ENCODE data around the gene SHMT2.

Gene SHMT2

GRCh38 chr12:57196439-57196838 is 33.1 kb upstream of the SHMT2 start:
- no peaks in the 10 kb centered on the region for H3K36me3 ChIP-seq (ENCODE audit: control insufficient read depth, insufficient read depth, low read length)
- H3K27me3 ChIP-seq (replicated peaks; ENCODE audit: control insufficient read depth, insufficient read depth, low read length, poor library complexity, severe bottlenecking), result no peaks in the 10 kb centered on the region
- no peak overlapping the region for H3K27ac ChIP-seq (ENCODE audit: insufficient read depth, low read length, poor library complexity, severe bottlenecking)
- DNase-seq, result no peak
- no peaks in the 10 kb centered on the region for H3K4me1 ChIP-seq (ENCODE audit: control insufficient read depth, insufficient read depth, low read length, poor library complexity, severe bottlenecking)
- H3K9me3 ChIP-seq (ENCODE audit: control insufficient read depth, low read length), result no peaks in the 10 kb centered on the region
- no peak overlapping the region for H3K4me3 ChIP-seq (ENCODE audit: insufficient read depth, low read depth, low read length, poor library complexity, severe bottlenecking)

- Histone ChIP-seq H3K27me3 (replicated peaks; ENCODE audit: control insufficient read depth, insufficient read depth, low read length, poor library complexity, severe bottlenecking) (no peaks in the 10 kb centered on the region), H3K4me3 (ENCODE audit: insufficient read depth, low read depth, low read length, poor library complexity, severe bottlenecking) (no peak overlapping the region), H3K4me1 (ENCODE audit: control insufficient read depth, insufficient read depth, low read length, poor library complexity, severe bottlenecking) (no peaks in the 10 kb centered on the region), H3K9me3 (ENCODE audit: control insufficient read depth, low read length) (no peaks in the 10 kb centered on the region), H3K27ac (ENCODE audit: insufficient read depth, low read length, poor library complexity, severe bottlenecking) (no peak overlapping the region), H3K36me3 (ENCODE audit: control insufficient read depth, insufficient read depth, low read length) (no peaks in the 10 kb centered on the region)
- no peak for DNase-seq
Observed at GRCh38 chr12:57196956-57197355, 32.6 kb upstream of the SHMT2 start.

DNA sequence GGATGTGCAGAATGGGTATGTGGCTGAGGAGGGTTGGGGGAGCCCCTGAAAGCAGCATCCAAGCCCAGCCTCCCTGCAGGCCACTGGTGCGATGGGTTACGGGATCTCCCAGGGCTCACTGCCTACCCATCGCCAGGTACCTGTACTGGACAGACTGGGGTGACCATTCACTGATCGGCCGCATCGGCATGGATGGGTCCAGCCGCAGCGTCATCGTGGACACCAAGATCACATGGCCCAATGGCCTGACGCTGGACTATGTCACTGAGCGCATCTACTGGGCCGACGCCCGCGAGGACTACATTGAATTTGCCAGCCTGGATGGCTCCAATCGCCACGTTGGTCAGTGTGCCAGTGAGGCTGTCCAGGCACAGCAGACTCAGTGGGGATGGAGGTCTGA is 31.2 kb upstream of the SHMT2 start:
- H3K27ac ChIP-seq (ENCODE audit: insufficient read depth, low read length, poor library complexity, severe bottlenecking), result no peak overlapping the region
- no peaks in the 10 kb centered on the region for H3K4me1 ChIP-seq (ENCODE audit: control insufficient read depth, insufficient read depth, low read length, poor library complexity, severe bottlenecking)
- H3K36me3 ChIP-seq (ENCODE audit: control insufficient read depth, insufficient read depth, low read length), result no peaks in the 10 kb centered on the region
- no peaks in the 10 kb centered on the region for H3K27me3 ChIP-seq (replicated peaks; ENCODE audit: control insufficient read depth, insufficient read depth, low read length, poor library complexity, severe bottlenecking)
- no peaks in the 10 kb centered on the region for H3K9me3 ChIP-seq (ENCODE audit: control insufficient read depth, low read length)
- H3K4me3 ChIP-seq (ENCODE audit: insufficient read depth, low read depth, low read length, poor library complexity, severe bottlenecking), result no peak overlapping the region
- DNase-seq, result no peak

DNA sequence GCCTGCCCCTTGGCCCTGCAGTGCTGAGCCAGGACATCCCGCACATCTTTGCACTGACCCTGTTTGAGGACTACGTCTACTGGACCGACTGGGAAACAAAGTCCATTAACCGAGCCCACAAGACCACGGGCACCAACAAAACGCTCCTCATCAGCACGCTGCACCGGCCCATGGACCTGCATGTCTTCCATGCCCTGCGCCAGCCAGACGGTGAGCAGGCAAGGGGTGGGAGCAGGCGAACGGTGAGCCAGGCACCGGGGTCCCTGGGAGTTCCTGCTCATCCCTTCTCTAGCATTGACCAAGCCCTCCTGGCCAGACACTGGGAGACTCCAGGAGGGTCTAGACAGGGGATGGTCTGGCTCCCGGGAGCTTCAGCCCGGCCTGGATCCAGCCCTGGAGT is 30.3 kb upstream of the SHMT2 start:
- no peaks in the 10 kb centered on the region for H3K9me3 ChIP-seq (ENCODE audit: control insufficient read depth, low read length)
- H3K36me3 ChIP-seq (ENCODE audit: control insufficient read depth, insufficient read depth, low read length), result no peaks in the 10 kb centered on the region
- no peak overlapping the region for H3K4me3 ChIP-seq (ENCODE audit: insufficient read depth, low read depth, low read length, poor library complexity, severe bottlenecking)
- H3K4me1 ChIP-seq (ENCODE audit: control insufficient read depth, insufficient read depth, low read length, poor library complexity, severe bottlenecking), result no peaks in the 10 kb centered on the region
- no peak overlapping the region for H3K27ac ChIP-seq (ENCODE audit: insufficient read depth, low read length, poor library complexity, severe bottlenecking)
- H3K27me3 ChIP-seq (replicated peaks; ENCODE audit: control insufficient read depth, insufficient read depth, low read length, poor library complexity, severe bottlenecking), result no peaks in the 10 kb centered on the region
- no peak for DNase-seq

- no peaks in the 10 kb centered on the region for H3K36me3 ChIP-seq (ENCODE audit: control insufficient read depth, insufficient read depth, low read length)
- H3K27ac ChIP-seq (ENCODE audit: insufficient read depth, low read length, poor library complexity, severe bottlenecking), result no peak overlapping the region
- no peaks in the 10 kb centered on the region for H3K27me3 ChIP-seq (replicated peaks; ENCODE audit: control insufficient read depth, insufficient read depth, low read length, poor library complexity, severe bottlenecking)
- H3K9me3 ChIP-seq (ENCODE audit: control insufficient read depth, low read length), result no peaks in the 10 kb centered on the region
- H3K4me3 ChIP-seq (ENCODE audit: insufficient read depth, low read depth, low read length, poor library complexity, severe bottlenecking), result no peak overlapping the region
- no peak for DNase-seq
- H3K4me1 ChIP-seq (ENCODE audit: control insufficient read depth, insufficient read depth, low read length, poor library complexity, severe bottlenecking), result no peaks in the 10 kb centered on the region
Observed at GRCh38 chr12:57200497-57200896, 29.0 kb upstream of the SHMT2 start.

DNA sequence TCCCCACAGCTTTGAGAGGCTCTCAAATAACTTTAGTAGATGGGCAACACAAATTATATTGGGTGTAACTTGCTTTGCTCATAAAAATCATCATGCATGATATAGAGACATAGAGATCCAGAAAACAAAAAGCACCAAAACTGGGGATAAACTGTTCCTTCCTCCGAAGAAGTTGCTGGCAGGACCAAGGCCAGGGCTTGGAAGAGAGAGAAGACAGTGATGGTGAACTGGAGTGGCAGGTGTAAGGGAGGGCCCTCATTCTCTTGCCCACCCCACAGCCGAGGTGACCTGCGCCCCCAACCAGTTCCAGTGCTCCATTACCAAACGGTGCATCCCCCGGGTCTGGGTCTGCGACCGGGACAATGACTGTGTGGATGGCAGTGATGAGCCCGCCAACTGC is 28.3 kb upstream of the SHMT2 start:
- H3K4me1 ChIP-seq (ENCODE audit: control insufficient read depth, insufficient read depth, low read length, poor library complexity, severe bottlenecking), result no peaks in the 10 kb centered on the region
- no peak overlapping the region for H3K4me3 ChIP-seq (ENCODE audit: insufficient read depth, low read depth, low read length, poor library complexity, severe bottlenecking)
- no peaks in the 10 kb centered on the region for H3K36me3 ChIP-seq (ENCODE audit: control insufficient read depth, insufficient read depth, low read length)
- H3K9me3 ChIP-seq (ENCODE audit: control insufficient read depth, low read length), result no peaks in the 10 kb centered on the region
- DNase-seq, result no peak
- no peaks in the 10 kb centered on the region for H3K27me3 ChIP-seq (replicated peaks; ENCODE audit: control insufficient read depth, insufficient read depth, low read length, poor library complexity, severe bottlenecking)
- H3K27ac ChIP-seq (ENCODE audit: insufficient read depth, low read length, poor library complexity, severe bottlenecking), result no peak overlapping the region

- no peaks in the 10 kb centered on the region for H3K36me3 ChIP-seq (ENCODE audit: control insufficient read depth, insufficient read depth, low read length)
- H3K27me3 ChIP-seq (replicated peaks; ENCODE audit: control insufficient read depth, insufficient read depth, low read length, poor library complexity, severe bottlenecking), result no peaks in the 10 kb centered on the region
- no peak overlapping the region for H3K27ac ChIP-seq (ENCODE audit: insufficient read depth, low read length, poor library complexity, severe bottlenecking)
- no peaks in the 10 kb centered on the region for H3K4me1 ChIP-seq (ENCODE audit: control insufficient read depth, insufficient read depth, low read length, poor library complexity, severe bottlenecking)
- no peak for DNase-seq
- H3K9me3 ChIP-seq (ENCODE audit: control insufficient read depth, low read length), result no peaks in the 10 kb centered on the region
- H3K4me3 ChIP-seq (ENCODE audit: insufficient read depth, low read depth, low read length, poor library complexity, severe bottlenecking), result no peak overlapping the region
Observed at GRCh38 chr12:57201631-57202030, 27.9 kb upstream of the SHMT2 start.

- DNase-seq, result no peak
- Histone ChIP-seq H3K36me3 (ENCODE audit: control insufficient read depth, insufficient read depth, low read length) (no peaks in the 10 kb centered on the region), H3K27ac (ENCODE audit: insufficient read depth, low read length, poor library complexity, severe bottlenecking) (no peak overlapping the region), H3K4me1 (ENCODE audit: control insufficient read depth, insufficient read depth, low read length, poor library complexity, severe bottlenecking) (no peaks in the 10 kb centered on the region), H3K27me3 (replicated peaks; ENCODE audit: control insufficient read depth, insufficient read depth, low read length, poor library complexity, severe bottlenecking) (no peaks in the 10 kb centered on the region), H3K9me3 (ENCODE audit: control insufficient read depth, low read length) (no peaks in the 10 kb centered on the region), H3K4me3 (ENCODE audit: insufficient read depth, low read depth, low read length, poor library complexity, severe bottlenecking) (no peak overlapping the region)
Observed at GRCh38 chr12:57202321-57202720, 27.2 kb upstream of the SHMT2 start.

DNA sequence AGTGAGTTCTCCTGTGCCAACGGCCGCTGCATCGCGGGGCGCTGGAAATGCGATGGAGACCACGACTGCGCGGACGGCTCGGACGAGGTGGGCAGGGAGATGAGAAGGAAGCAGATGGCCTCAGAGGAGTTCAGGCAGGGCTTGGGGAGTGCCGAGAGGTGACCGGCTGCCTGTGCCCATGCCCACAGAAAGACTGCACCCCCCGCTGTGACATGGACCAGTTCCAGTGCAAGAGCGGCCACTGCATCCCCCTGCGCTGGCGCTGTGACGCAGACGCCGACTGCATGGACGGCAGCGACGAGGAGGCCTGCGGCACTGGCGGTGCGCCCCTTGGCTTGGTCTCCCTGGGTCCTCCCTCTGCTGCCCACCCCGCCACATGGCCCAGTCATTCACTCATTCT is 26.3 kb upstream of the SHMT2 start:
- no peaks in the 10 kb centered on the region for H3K27me3 ChIP-seq (replicated peaks; ENCODE audit: control insufficient read depth, insufficient read depth, low read length, poor library complexity, severe bottlenecking)
- H3K4me3 ChIP-seq (ENCODE audit: insufficient read depth, low read depth, low read length, poor library complexity, severe bottlenecking), result no peak overlapping the region
- H3K4me1 ChIP-seq (ENCODE audit: control insufficient read depth, insufficient read depth, low read length, poor library complexity, severe bottlenecking), result no peaks in the 10 kb centered on the region
- no peak for DNase-seq
- no peaks in the 10 kb centered on the region for H3K36me3 ChIP-seq (ENCODE audit: control insufficient read depth, insufficient read depth, low read length)
- no peak overlapping the region for H3K27ac ChIP-seq (ENCODE audit: insufficient read depth, low read length, poor library complexity, severe bottlenecking)
- no peaks in the 10 kb centered on the region for H3K9me3 ChIP-seq (ENCODE audit: control insufficient read depth, low read length)

- Histone ChIP-seq H3K9me3 (ENCODE audit: control insufficient read depth, low read length) (no peaks in the 10 kb centered on the region), H3K4me1 (ENCODE audit: control insufficient read depth, insufficient read depth, low read length, poor library complexity, severe bottlenecking) (no peaks in the 10 kb centered on the region), H3K27me3 (replicated peaks; ENCODE audit: control insufficient read depth, insufficient read depth, low read length, poor library complexity, severe bottlenecking) (no peaks in the 10 kb centered on the region), H3K36me3 (ENCODE audit: control insufficient read depth, insufficient read depth, low read length) (no peaks in the 10 kb centered on the region), H3K4me3 (ENCODE audit: insufficient read depth, low read depth, low read length, poor library complexity, severe bottlenecking) (no peak overlapping the region), H3K27ac (ENCODE audit: insufficient read depth, low read length, poor library complexity, severe bottlenecking) (no peak overlapping the region)
- DNase-seq, result no peak
Observed at GRCh38 chr12:57203791-57204190, 25.7 kb upstream of the SHMT2 start.

- DNase-seq, result no peak
- no peaks in the 10 kb centered on the region for H3K36me3 ChIP-seq (ENCODE audit: control insufficient read depth, insufficient read depth, low read length)
- H3K4me3 ChIP-seq (ENCODE audit: insufficient read depth, low read depth, low read length, poor library complexity, severe bottlenecking), result no peak overlapping the region
Observed at GRCh38 chr12:57204454-57204853, 25.1 kb upstream of the SHMT2 start.

More at GRCh38 chr12:57204454-57204853, 25.1 kb upstream of the SHMT2 start:
- Histone ChIP-seq H3K9me3 (ENCODE audit: control insufficient read depth, low read length) (no peaks in the 10 kb centered on the region), H3K27me3 (replicated peaks; ENCODE audit: control insufficient read depth, insufficient read depth, low read length, poor library complexity, severe bottlenecking) (no peaks in the 10 kb centered on the region), H3K27ac (ENCODE audit: insufficient read depth, low read length, poor library complexity, severe bottlenecking) (no peak overlapping the region), H3K4me1 (ENCODE audit: control insufficient read depth, insufficient read depth, low read length, poor library complexity, severe bottlenecking) (no peaks in the 10 kb centered on the region)

Data from effector memory CD4-positive, alpha-beta T cell (primary cell).